Measurements from ENCODE around the gene MAP2K6. TPM values are rescaled to one million over a fixed set of nuclear protein-coding genes. Genes with fewer than 3 reads are reported as not detected.

The MAP2K6 gene
- total RNA-seq, 1 donor: 2.0 TPM

DNA sequence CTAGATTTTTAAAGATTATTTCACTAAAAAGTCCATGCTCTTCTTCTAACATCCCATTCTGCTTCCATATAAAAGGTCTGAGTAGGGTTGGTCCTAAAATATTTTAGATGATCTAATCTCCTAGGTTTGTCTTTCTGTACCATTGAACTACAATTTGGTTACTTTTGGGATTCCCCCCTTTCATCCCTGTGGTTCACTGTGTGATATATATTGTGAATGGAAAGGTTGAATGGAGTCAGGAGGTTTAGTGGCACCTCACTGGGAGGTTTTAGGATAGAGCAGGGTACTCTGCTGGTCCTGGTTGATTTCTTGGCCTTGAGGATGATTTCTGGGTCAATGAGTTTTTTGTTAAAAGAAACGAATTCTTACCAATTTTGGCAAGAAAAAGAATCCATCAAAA, 29.5 kb downstream of the MAP2K6 start:
- TF ChIP-seq, protein P1, sequence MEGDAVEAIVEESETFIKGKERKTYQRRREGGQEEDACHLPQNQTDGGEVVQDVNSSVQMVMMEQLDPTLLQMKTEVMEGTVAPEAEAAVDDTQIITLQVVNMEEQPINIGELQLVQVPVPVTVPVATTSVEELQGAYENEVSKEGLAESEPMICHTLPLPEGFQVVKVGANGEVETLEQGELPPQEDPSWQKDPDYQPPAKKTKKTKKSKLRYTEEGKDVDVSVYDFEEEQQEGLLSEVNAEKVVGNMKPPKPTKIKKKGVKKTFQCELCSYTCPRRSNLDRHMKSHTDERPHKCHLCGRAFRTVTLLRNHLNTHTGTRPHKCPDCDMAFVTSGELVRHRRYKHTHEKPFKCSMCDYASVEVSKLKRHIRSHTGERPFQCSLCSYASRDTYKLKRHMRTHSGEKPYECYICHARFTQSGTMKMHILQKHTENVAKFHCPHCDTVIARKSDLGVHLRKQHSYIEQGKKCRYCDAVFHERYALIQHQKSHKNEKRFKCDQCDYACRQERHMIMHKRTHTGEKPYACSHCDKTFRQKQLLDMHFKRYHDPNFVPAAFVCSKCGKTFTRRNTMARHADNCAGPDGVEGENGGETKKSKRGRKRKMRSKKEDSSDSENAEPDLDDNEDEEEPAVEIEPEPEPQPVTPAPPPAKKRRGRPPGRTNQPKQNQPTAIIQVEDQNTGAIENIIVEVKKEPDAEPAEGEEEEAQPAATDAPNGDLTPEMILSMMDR (IDR thresholded peaks at IDR 0.05; ENCODE audit: insufficient read depth, low read length): no peak
- DNase-seq (ENCODE audit: low read depth): no peak
- H3K4me3 ChIP-seq (ENCODE audit: low read depth, low read length): no peak overlapping the region

GRCh38 chr17:69445132-69445531, 30.6 kb downstream of the MAP2K6 start:
- H3K4me3 ChIP-seq (ENCODE audit: low read depth, low read length): no peak overlapping the region
- TF ChIP-seq, protein P1 (IDR thresholded peaks at IDR 0.05; ENCODE audit: insufficient read depth, low read length): no peak
- no peak for DNase-seq (ENCODE audit: low read depth)

- DNase-seq (ENCODE audit: low read depth): no peak
- TF ChIP-seq, protein P1 (IDR thresholded peaks at IDR 0.05; ENCODE audit: insufficient read depth, low read length): no peak
- no peak overlapping the region for H3K4me3 ChIP-seq (ENCODE audit: low read depth, low read length)
Measured at GRCh38 chr17:69447726-69448125, 33.2 kb downstream of the MAP2K6 start.

GRCh38 chr17:69448431-69449102, 34.1 kb downstream of the MAP2K6 start:
- H3K4me3 ChIP-seq (ENCODE audit: low read depth, low read length): no peak overlapping the region
- DNase-seq (ENCODE audit: low read depth): no peak
- TF ChIP-seq, protein P1 (IDR thresholded peaks at IDR 0.05; ENCODE audit: insufficient read depth, low read length): no peak

DNA sequence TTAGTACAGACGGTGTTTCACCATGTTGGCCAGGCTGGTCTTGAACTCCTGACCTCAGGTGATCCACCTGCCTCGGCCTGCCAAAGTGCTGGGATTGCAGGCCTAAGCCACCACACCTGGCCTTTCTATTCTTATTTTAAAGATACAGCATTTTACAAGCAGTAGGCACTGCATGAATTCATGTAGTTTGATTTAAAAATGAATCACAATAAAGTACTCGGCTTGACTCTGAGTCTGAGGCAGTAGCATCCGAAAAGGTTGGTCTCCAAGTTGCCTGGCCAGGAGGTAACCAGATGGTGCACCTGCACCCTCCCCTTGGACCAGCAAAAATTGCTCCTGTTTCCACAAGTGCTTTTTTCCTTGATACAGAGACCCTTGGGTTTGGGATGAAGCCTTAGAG, 35.6 kb downstream of the MAP2K6 start:
- no peak overlapping the region for H3K4me3 ChIP-seq (ENCODE audit: low read depth, low read length)
- TF ChIP-seq, protein P1 (IDR thresholded peaks at IDR 0.05; ENCODE audit: insufficient read depth, low read length): no peak
- no peak for DNase-seq (ENCODE audit: low read depth)

- TF ChIP-seq, protein P1 (IDR thresholded peaks at IDR 0.05; ENCODE audit: insufficient read depth, low read length): no peak
Measured at GRCh38 chr17:69450918-69451317, 36.4 kb downstream of the MAP2K6 start.

More at GRCh38 chr17:69450918-69451317, 36.4 kb downstream of the MAP2K6 start:
- H3K4me3 ChIP-seq (ENCODE audit: low read depth, low read length): no peak overlapping the region
- no peak for DNase-seq (ENCODE audit: low read depth)
